Fibroblast of mammary gland (primary cell): ENCODE results near the gene DAB2IP.

Source experiments
- DNase-seq: peaks from one replicate; pipeline ENCODE4 v3.0.0-alpha.2; 2010; ENCODE audit warnings: low read depth
- H3K4me3 ChIP-seq: 2 replicates; pipeline ENCODE4 v1.5.1; 2011; ENCODE audit warnings: low read depth, mild to moderate bottlenecking, low read length, moderate library complexity; ENCODE audit not compliant: control insufficient read depth
- CTCF ChIP-seq: conservative IDR thresholded peaks from 2 replicates; pipeline ENCODE4 v1.5.1; 2011; ENCODE audit warnings: low read depth, low read length, inconsistent platforms; ENCODE audit not compliant: control insufficient read depth, insufficient read depth

DAB2IP gene

GRCh38 chr9:121688146-121688680 lies 36.8 kb downstream of the DAB2IP start:
- H3K4me3 ChIP-seq = no peak overlapping the region
- TF ChIP-seq CTCF = no peak
- DNase-seq = no peak

GRCh38 chr9:121688681-121689080 lies 37.2 kb downstream of the DAB2IP start:
- no peak for DNase-seq
- no peak overlapping the region for H3K4me3 ChIP-seq
- no peak for TF ChIP-seq CTCF

GRCh38 chr9:121689461-121690157 lies 38.2 kb downstream of the DAB2IP start:
- no peak for TF ChIP-seq CTCF
- DNase-seq = no peak
- no peak overlapping the region for H3K4me3 ChIP-seq

GRCh38 chr9:121690316-121690715 lies 38.9 kb downstream of the DAB2IP start:
- TF ChIP-seq CTCF = no peak
- H3K4me3 ChIP-seq = no peak overlapping the region
- DNase-seq = no peak

GRCh38 chr9:121690766-121691165 lies 39.3 kb downstream of the DAB2IP start:
- TF ChIP-seq CTCF = no peak
- DNase-seq = no peak
- no peak overlapping the region for H3K4me3 ChIP-seq

GRCh38 chr9:121691890-121692289 lies 40.5 kb downstream of the DAB2IP start:
- no peak for DNase-seq
- no peak overlapping the region for H3K4me3 ChIP-seq
- no peak for TF ChIP-seq CTCF
